GM21526 (cell line): ENCODE data around the gene CLDN19.
"Not testable (repeated sequence)": the region's sequence is repeated elsewhere in the genome, so short reads cannot be mapped to it uniquely, and the experiment has no call there.

Experiments used
- ATAC-seq: cut with Tn5 transposase; IDR thresholded peaks from one replicate; pipeline ENCODE4 v1.9.1; 2021; ENCODE audit warnings: moderate library complexity; ENCODE audit not compliant: unreplicated experiment, low FRiP score

Gene CLDN19

DNA sequence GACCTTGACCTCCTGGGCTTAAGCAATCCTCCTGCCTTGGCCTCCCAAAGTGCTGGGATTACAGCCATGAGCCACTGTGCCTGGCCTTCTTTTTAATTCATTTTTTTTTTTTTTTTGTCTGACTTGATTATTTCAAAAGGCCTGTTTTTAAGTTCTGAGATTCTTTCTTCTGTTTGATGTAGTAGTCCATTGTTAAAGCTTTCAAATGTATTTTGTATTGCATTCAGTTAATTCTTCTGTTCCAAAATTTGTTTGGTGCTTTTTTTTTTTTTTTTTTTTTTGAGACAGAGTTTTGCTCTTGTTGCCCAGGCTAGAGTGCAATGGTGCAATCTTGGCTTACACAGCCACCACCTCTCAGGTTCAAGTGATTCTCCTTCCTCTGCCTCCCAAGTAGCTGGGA is 25.6 kb downstream of the CLDN19 start:
- ATAC-seq, result not testable (repeated sequence)

DNA sequence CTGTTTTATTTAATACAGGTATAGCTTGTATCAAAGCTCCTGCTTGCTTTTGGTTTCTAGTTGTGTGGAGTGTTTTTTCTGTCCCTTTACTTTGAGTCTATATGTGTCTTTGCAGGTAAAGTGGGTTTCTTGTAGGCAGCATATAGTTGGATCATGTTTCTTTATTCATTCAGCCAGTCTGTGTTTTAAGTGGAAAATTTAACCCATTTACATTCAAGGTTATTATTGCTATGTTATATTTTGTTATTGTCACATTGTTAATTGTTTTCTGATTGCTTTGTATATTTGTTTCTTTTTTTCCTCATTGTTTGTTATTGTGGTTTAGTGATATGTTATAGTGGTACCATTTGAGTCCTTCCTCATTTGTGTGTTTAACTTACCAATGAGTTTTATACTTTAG is 26.7 kb downstream of the CLDN19 start:
- no peak for ATAC-seq

DNA sequence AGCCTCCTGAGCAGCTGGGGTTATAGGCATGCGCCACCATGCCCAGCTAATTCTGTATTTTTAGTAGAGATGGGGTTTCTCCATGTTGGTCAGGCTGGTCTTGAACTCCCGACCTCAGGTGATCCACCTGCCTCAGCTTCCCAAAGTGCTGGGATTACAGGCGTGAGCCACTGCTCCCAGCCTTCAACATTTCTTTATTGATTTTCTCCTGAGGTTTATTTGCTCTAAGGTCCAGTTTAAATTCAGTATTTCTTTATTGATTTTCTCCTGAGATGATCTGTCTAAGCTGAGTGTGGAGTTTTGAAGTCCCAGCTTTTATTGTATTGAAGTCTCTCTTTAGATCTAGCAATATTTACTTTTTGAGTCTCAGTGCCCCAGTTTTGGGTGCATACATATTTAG is 27.2 kb downstream of the CLDN19 start:
- not testable (repeated sequence) for ATAC-seq

DNA sequence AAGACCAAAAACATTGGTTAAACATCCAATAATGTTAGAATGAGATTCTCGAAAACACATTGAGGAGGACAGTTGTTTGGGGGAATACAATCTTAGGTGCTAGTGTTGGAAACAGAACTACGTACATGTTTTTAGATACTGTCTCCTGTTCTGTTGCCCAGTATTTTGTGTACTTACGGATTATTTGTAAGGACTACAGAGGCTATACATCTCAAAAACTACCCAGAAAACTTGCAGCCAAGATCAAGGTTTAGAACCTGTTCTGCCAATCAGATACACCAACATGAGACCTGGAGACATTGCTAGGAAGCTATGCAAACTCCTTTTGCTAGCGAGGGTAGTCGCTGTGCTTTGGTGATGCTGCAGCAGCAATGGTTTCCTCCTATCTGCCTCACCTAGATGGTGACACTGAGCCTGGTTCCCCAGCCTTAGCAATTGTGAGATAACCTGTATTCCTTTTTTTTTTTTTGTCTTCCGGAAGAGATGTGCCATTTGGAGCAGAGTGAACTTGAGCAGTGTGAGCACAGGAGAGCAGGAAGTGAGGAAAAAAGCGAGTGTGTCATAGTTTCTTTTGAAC is 36.1 kb downstream of the CLDN19 start:
- ATAC-seq, result no peak

DNA sequence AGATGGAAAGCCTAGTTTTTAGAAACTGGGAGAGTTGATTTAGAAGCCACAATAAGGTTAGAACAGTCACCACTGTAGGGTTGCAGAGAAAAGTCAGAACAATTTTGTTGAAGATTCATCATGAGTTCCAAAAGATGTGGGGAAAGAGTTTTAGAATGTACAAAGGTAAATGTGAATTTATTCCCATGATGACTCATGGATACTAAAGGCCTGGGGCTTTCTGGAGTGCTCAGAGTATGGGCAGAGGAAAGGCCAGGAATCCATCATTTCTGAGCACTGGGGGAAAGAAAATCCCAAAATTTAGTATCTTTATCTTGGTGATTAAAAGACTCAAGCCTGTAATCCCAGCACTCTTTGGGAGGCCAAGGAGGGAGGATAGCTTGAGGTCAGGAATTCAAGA is 40.0 kb downstream of the CLDN19 start:
- no peak for ATAC-seq

DNA sequence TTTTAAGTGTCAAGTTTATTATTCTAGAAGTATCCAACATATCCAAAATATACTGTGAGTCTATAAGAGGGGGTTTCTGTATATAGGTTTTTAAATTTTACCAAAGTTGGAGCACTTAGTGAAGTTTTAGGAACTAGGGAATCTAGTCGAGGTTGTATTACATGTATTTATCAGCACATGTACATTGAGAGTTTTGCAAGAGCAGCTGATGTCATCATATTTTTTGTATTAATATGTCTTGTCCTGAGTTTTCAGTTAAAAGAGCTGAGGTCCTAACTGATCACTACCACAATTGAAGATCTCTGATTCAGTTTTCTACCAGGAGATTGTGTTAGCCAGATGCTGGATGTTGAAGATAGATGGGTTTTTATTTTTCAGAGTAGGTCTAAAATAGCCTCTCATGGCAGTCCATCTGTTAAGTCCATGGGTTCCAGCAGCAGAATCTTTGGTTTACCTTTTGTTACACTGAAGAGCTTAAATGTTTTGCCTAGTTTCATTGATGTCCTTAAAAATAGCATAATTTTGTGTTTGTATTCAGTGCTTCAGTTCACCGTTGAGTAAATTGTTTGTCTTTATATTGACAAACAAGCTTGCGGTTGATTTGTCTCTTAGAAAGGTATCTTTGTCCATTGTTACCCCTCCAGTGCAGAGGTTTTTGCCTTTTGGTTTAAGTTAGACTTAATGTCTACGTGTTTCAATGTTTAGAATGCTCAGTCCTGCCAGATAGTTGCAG is 41.8 kb downstream of the CLDN19 start:
- ATAC-seq, result no peak

DNA sequence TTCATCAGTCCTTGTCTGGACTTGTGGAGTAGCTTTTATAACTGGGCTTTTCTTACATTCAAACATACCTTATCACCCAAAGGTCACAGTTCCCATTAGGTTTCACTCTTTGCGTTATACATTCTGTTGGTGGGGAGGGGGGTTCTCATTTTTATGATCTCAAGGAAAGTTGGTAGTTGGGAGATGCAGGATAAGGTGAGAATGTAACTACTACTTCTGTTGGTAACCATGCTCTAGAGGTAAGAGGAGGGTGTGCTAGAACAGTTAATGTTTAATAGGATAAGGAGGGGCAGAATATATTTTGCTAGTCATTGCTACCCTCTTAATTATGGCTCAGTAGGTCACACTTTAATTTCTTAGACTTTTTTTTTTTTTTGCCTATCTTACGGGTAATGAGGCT is 47.1 kb downstream of the CLDN19 start:
- ATAC-seq, result no peak

DNA sequence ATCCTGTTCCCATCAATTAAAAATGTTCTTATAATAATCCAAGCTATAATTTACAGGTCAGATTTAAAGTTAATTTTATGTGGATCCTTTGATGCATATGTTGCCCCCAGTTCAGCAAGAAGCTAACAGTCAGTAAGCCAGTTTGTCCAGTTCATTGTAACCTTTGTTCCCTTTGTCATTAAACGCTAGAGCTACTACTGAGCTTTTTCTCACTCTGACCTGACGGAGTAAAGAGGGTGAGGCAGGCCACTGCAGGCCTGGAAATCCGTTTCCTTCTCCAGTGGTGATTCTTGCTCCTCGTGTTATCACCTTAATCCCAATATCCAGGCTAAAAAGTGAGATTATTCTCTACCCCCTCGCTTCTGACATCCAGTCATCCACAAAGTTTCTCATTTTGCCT is 47.6 kb downstream of the CLDN19 start:
- ATAC-seq, result no peak

DNA sequence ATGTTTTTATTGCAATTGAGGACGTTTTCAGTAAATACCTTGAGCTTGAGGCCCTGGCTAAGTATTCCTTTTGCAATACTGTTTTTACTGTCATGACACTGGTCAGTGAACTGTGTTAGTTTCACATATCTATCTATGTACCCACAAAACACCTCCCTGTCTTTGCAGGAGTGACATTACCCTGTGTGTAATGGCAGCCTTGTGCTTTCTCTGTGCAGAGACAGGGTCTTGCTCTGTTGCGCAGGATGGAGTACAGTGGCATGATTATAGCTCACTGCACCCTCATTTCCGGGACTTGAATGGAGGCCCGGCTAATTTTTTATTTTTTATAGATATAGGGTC is 48.9 kb downstream of the CLDN19 start:
- no peak for ATAC-seq

DNA sequence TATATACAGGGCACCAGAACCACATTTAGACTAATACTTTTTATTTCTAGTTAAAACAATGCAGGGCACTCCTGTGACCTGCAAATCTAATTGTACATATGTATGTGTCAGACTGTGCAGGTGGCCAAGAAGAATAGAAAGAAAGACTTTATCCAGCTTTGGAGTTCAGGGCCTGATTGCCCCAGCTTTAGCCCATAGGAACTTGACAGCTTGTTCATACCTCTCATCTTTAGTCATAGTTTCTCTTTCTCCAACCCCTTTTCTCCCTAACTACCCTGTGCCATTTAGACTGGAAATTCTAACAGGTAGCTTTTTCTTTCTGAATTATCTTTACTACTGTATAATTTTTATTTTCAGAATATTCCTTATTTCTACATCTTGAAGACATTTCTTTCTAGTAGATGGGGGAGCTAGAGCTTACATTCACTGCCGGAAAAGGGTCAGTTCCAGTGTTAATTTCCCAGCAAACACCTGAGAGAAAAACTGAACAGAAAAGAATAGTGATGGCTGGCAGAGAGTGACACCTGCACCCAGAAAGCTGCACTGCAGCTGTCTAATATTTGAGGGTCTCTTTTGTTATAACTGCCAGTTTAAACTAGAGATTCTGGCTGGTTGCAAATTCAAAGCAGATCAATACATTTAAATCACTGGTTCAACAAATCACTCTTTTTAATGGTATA is 49.4 kb downstream of the CLDN19 start:
- no peak for ATAC-seq

DNA sequence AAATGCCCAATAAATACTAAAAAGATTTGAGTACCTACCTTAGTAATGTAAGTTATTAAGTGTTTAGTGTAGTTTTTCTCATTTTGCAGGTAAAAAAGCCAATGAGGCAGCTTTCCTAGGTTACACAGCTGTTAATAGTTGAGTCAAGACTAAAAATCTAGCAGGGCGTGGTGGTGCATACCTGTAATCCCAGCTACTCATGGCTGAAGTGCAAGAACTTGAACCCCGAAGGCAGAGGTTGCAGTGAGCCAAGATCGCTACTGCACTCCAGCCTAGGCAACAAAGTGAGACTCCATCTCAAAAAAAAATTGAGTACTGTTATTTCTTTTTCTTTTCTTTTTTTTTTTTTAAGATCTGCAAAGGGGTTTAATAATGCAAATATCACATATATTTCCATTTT is 50.1 kb downstream of the CLDN19 start:
- ATAC-seq, result no peak

DNA sequence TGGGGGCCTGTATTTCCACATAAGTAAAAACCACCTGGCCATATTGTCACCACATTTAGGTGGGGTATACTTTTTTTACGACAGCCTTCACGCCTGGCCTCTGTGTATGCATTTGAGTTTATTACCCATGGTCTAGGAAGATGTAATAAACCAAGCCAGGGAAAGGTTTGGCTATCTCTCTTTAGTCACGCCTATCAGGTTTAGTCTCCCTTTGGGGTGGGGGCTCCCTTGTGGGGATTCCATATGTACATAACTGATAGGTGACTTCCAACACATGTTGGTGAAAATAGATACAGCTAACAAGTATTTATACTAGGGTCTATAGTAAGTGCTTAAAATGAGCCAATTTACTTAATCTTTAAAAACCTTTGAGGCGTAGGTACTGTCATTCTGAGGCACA is 53.6 kb downstream of the CLDN19 start:
- ATAC-seq, result no peak

DNA sequence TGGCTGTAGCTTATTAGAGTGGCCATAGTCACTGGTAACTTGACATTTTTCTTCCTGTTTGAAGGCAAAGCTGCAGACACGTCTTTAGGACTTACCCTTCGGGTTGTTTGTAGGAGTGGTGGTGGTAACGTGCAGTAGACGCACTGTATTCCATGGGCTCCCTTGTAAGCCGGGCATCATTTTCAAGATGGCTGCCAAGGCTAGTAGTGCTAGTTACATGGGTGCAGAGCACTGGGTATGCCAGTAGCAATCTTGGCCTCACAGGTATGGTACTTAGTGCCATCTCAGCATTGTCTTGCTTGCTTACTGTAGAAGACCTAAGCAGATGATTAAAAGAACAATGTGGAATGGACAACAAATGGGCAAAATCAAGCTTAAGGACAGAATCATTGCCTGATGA is 55.9 kb downstream of the CLDN19 start:
- ATAC-seq, result no peak
